ENCODE results near the gene ATP5F1B. TPM values are rescaled to one million over a fixed set of nuclear protein-coding genes. Genes with fewer than 3 reads are reported as not detected.
A peak's percentile ranks its signal among the peaks of the same experiment; 100 is the strongest.

The ATP5F1B gene
- total and polyA plus RNA-seq, 9 of the 15 experiments (the other 6 are each of a cell fraction or from before 2014, with no cell fraction given) = 908 to 3,125 (median 1,482) TPM

GRCh38 chr12:56678852-56679251 lies 33.1 kb upstream of the ATP5F1B start:
- peak overlapping the region in 1 of 2 experiments; percentile 83; a peak in 1 of 4 replicates for H3K9ac ChIP-seq (ENCODE audit: insufficient read depth in 1 of 2, low read depth in 2 of 2, low read length in 2 of 2)
- H3K4me1 ChIP-seq (replicated peaks in 1 of 2; ENCODE audit: control insufficient read depth in 2 of 2, insufficient read depth in 2 of 2, low read length in 2 of 2) = peaks cover 23 to 71% of the 10 kb centered on the region in 2 experiments; a peak in 4 of 5 replicates
- H3K4me3 ChIP-seq = no peak overlapping the region
- FAIRE-seq = no peak
- peaks cover 99% of the 10 kb centered on the region for H3K79me2 ChIP-seq (ENCODE audit: control insufficient read depth, insufficient read depth, low read length)
- 79% methylated on average over 2 of the region's 2 CpGs for WGBS (ENCODE audit: insufficient coverage, low coverage, missing lambda C conversion rate)
- intact Hi-C loops (cut with micrococcal nuclease) = no loop called here
- TF ChIP-seq RBM15 (IDR thresholded peaks at IDR 0.05; ENCODE audit: insufficient read depth, low read length) (no peak), SUPT5H (IDR thresholded peaks at IDR 0.05) (peak; percentile 37), ZBTB17 (CRISPR knock-in tag; IDR thresholded peaks at IDR 0.05) (no peak), ZEB2 (IDR thresholded peaks at IDR 0.05) (no peak), CREB3 (tag; conservative IDR thresholded peaks at IDR 0.05; ENCODE audit: low read depth) (no peak), POLR2A (conservative IDR thresholded peaks at IDR 0.05) (0 out of 2 replicates have a peak, but pooled peaks have one; percentile 32), ATF7 (IDR thresholded peaks at IDR 0.05) (no peak), GABPB2 (CRISPR knock-in tag; conservative IDR thresholded peaks at IDR 0.05) (no peak), DNMT1 (IDR thresholded peaks at IDR 0.05) (no peak), ZNF121 (CRISPR knock-in tag; conservative IDR thresholded peaks at IDR 0.05) (peak; percentile 67), ASH1L (IDR thresholded peaks at IDR 0.05; ENCODE audit: borderline replicate concordance, low read depth, partially characterized antibody) (no peak), NFIX (CRISPR knock-in tag; IDR thresholded peaks at IDR 0.05; ENCODE audit: low read depth) (no peak), MEF2D (tag; conservative IDR thresholded peaks at IDR 0.05; ENCODE audit: low read depth) (no peak), RBM25 (IDR thresholded peaks at IDR 0.05; ENCODE audit: low read depth, low read length, severe bottlenecking) (peak; percentile 6), ZNF347 (CRISPR knock-in tag; IDR thresholded peaks at IDR 0.05; ENCODE audit: low read depth) (no peak), SIX5 (IDR thresholded peaks at IDR 0.05; ENCODE audit: borderline replicate concordance in 1 of 2, insufficient read depth in 1 of 2, low read depth in 1 of 2, low read length in 2 of 2) (no peak), JUNB (CRISPR knock-in tag; conservative IDR thresholded peaks at IDR 0.05) (no peak)
- ATAC-seq = no peak
- H3K9me1 ChIP-seq (ENCODE audit: control insufficient read depth, insufficient read depth, low read length) = no peaks in the 10 kb centered on the region
- ChIA-PET CTCF (ENCODE audit: low intra/inter-chr PET ratio) (no interaction called here), POLR2A (interaction anchor here (0.5 to 3.6 kb wide), 7 partner anchors 9 to 448 kb away, joined by 3 to 25 read pairs (median 7); partner anchors contain the start of genes ATP5F1B, NACA and PTGES3)
- H3K27ac ChIP-seq (ENCODE audit: extremely low read depth, low read depth, low read length) = no peak overlapping the region
- peaks cover 48% of the 10 kb centered on the region for H4K20me1 ChIP-seq (replicated peaks; ENCODE audit: control insufficient read depth, insufficient read depth, low read length)
- no peak overlapping the region; the same call in 1 of the 2 replicates for H3K4me2 ChIP-seq (ENCODE audit: insufficient read depth, low read length)
- no peak overlapping the region for H2AFZ ChIP-seq (ENCODE audit: low read depth, low read length)
- no peaks in the 10 kb centered on the region for H3K27me3 ChIP-seq (ENCODE audit: control insufficient read depth in 2 of 2, insufficient read depth in 2 of 2, low read length in 2 of 2)
- H3K36me3 ChIP-seq (ENCODE audit: control insufficient read depth, insufficient read depth, low read length) = peaks cover 82% of the 10 kb centered on the region
- H3K9me3 ChIP-seq (replicated peaks; ENCODE audit: control insufficient read depth, insufficient read depth, low read depth, low read length) = no peaks in the 10 kb centered on the region
- no TSS peak for BruUV-seq (replicated peaks)
- DNase-seq (ENCODE audit: extremely low read depth in 1 of 4, low spot score in 3 of 4) = no peak
- in situ Hi-C loops (cut with MboI) = no loop called here
